Stimulated activated CD8-positive, alpha-beta memory T cell treated with anti-CD3 and anti-CD28 coated beads, Interleukin-15, amount 100 ng/mL, for 48 hours (primary cell): ENCODE results near the gene FAM83B.
"Not testable (repeated sequence)": the region's sequence is repeated elsewhere in the genome, so short reads cannot be mapped to it uniquely, and the experiment has no call there.

Experiments
- DNase-seq, 2 donors: peaks; one replicate each; pipeline ENCODE4 v3.0.0-alpha.2; 2020; ENCODE audit warnings: low read depth in 2 of 2

The FAM83B gene

GRCh38 chr6:54861905-54862616 is 15.5 kb downstream of the FAM83B start:
- DNase-seq: no peak

DNA sequence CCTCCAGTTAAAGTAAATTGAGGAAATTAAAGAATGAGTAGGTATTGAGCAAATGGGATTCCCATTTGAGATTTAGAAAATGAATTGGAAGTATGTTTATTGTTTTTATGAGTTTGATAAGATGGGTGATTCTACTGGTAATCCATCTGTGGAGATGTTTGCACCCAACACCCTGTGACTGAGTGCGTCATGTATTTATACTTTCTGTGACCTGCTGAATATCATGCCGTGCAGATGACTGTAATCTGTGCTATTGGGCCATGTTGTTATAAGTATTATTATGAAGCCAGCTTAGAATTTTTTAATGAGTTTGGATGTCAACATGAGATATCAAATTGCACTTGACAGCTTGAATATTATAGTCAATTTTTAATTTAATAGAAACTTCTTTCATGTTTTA is 17.7 kb downstream of the FAM83B start:
- DNase-seq: no peak

DNA sequence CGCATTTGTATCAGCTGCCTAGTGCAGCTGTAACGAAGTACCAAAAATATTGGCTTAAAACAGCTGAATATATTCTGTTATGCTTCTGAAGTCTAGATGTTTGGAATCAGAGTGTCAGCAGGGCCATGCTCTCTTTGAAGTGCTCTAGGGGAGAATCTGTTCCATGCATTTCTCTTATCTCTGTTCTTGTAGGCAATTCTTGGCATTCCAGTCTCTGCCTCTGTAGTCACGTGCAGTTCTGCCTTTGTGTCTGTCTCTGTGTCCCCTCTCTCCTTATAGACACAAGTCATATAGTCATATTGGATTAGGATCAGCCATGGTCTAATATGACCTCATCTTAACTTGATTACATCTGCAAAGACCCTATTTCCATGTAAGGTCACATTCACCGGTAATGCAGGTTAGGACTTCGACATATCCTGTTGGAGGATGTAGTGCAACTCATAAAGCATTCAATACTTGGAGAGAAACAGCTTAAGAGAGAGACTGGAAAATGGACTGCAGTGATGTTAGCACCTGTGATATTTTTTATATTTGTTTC is 18.6 kb downstream of the FAM83B start:
- DNase-seq: no peak

DNA sequence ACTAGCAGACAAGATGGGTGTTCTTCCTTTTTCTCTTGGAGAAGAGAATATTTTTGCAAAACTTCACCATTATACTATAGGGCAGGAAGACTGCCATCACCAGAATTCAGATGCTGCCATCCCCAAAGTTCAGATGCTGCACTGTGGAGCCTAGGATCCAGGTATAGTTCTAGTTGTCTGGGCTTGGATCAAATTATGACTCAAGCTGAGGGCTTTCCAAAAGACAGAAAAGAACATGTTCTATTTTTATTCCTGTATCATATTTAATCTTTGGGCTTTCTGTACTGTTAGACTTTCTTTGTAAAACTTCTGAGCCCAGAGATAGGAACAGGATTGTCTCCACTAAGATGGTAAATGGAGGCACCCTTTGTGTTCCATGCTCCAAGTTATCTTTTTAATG is 22.0 kb downstream of the FAM83B start:
- DNase-seq: no peak

DNA sequence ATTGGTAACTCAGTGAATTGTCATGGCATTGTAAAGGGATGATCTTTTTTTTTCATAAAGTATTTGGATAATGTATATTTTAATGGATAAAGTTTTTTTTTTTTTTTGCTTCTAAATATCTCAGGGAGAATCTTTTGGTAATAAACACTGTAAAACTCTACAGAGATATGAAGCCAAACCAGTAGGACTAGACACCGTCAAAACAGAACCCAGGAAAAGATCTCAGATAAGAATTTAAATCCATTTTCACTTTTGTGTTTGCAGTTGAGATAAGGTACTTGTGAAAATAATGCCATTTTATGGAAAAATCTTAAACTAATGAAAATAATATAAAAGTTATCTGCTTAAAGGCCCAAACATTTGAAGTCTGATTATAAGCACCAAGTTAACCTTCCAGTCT is 27.0 kb downstream of the FAM83B start:
- DNase-seq: no peak

GRCh38 chr6:54874349-54875048 is 27.9 kb downstream of the FAM83B start:
- DNase-seq: no peak

GRCh38 chr6:54875539-54875938 is 29.0 kb downstream of the FAM83B start:
- no peak for DNase-seq

DNA sequence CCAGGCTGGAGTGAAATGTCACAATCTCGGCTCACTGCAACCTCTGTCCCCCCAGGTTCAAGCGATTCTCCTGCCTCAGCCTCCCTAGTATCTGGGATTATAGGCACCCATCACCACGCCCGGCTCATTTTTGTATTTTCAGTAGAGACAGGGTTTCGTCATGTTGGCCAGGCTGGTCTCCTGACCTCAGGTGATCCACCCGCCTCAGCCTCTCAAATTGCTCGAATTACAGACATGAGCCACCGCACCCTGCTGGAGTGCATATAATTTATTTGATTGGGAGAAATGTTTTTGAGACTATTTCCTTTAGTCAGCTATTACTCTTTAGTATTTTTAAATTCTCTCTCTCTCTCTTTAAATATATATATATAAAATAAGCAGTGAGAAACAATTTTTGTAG is 29.8 kb downstream of the FAM83B start:
- DNase-seq: no peak

DNA sequence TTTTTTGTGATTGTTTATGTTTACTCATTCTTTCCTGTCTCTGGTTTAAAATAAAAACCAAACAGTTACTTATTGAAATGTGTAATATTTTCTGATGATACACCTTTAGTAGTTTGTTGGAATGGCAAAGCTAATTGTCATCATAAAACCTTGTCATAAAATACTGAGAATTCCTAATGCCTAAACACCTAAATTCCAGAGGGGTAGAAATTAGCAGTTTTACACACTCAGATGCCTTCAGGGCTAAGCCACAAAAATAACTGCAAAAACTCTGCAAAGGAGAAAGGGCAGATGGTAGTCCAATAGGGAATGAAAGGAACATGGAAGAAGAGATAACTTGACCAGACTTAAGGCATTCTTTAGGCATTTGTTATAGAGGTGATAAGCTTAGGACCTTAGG is 30.3 kb downstream of the FAM83B start:
- no peak for DNase-seq

- no peak for DNase-seq
These were observed 31.2 kb downstream of the FAM83B start for GRCh38 chr6:54877713-54878317.

DNA sequence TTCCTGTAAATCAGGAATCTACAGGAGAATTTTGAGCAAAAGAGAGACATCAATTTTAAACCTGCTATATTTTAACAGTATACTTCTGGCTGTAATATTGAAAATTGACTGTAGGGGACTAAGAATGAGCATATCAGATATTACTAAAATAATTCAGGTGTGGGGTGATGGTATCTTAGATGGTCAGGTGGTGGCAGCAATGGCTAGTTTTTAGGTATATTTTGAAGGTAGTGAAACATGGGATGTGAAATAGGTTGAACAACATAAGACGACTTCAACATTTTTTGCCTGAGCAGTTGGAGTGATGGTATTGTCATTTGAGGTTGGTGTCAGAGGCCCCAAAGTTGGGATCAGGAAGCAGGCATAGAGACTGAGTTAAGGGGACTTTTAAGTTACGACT is 32.1 kb downstream of the FAM83B start:
- DNase-seq: no peak

GRCh38 chr6:54879188-54879985 is 32.8 kb downstream of the FAM83B start:
- DNase-seq: no peak

DNA sequence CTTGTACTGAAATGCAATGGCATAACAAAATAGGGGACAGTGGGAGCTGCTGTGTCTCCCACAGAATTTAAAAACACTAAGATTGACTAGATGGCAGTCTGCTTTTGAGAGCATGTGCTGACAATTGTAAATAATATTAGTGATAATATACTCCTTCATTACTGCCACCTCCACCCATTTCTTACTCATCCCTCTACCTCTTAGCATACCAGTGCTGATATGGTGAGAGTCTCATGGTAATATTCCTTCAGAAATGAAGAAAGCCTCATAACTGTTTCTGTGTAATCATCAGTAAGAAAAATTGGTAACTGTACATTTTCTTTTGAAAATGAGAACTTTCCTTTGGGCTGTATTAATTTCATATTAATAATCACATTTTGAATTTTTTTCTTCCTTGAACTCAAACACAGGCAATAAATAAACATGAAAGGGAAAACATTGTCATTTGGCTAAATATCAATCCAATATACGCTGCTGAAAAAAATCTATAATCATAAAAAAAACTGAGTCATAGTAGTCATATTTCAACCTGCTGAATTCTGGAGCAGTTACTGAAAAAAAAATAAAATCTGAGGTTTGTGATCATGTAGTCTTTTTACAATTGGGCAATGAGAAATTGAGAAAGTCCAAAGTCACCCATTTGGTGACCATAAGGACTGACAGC is 34.6 kb downstream of the FAM83B start:
- no peak for DNase-seq

GRCh38 chr6:54881891-54882290 is 35.3 kb downstream of the FAM83B start:
- not testable (repeated sequence) for DNase-seq

GRCh38 chr6:54886932-54887584 is 40.5 kb downstream of the FAM83B start:
- DNase-seq: no peak

DNA sequence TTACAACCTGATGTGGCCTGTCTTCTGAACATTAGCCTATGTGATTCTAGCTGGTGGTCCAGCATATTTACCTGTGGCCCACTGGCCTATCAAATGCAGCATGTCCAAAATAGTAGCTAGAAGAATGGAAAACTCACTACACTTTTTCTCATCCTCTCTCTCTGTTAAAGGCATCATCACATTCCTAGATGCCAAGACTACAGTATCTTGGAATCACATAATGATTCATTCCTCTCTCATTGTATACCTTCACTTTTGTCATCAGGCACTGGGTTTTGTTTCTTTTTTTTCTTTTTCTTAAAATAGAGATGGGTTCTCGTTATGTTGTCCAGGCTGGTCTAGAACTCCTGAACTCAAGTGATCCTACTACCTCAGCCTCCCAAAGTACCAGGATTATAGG is 45.0 kb downstream of the FAM83B start:
- no peak for DNase-seq

DNA sequence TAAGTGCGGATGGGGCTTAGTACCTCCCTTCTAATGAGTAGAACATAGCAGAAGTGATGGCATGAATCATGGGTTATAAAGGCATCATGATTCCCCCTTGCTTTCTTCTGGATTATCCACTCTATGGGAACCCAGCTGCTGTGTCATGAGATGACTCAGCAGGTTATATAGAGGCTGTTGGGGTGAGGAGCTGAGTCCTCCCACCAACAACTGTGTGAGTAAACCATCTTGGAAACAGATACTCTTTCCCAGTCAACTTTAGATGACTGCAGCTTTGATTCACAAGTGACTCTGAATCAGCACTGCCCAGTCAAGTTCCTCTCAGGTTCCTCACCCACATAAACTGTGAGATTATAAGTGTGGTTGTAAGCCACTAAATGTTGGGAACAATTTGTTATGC is 46.3 kb downstream of the FAM83B start:
- no peak for DNase-seq

DNA sequence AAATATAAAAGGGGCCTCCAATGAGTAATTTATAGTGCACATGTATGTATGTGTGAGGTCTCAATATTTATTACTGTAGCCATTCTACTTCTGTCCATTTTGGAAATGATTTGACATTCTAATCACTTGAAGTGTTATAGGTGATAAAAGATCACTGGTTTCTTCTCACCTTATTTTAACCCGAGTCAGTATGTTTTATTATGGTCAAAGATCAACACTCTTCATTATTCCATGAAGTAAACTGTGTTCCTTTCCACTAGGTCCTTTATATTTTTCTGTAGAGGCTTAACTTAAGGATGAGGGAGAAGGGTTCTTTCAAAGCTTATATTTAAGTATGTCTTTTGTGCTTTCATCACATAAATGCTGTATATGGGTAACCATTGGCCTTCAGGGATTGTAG is 47.2 kb downstream of the FAM83B start:
- no peak for DNase-seq

- no peak for DNase-seq
These were observed 49.7 kb downstream of the FAM83B start for GRCh38 chr6:54896302-54896701.

DNA sequence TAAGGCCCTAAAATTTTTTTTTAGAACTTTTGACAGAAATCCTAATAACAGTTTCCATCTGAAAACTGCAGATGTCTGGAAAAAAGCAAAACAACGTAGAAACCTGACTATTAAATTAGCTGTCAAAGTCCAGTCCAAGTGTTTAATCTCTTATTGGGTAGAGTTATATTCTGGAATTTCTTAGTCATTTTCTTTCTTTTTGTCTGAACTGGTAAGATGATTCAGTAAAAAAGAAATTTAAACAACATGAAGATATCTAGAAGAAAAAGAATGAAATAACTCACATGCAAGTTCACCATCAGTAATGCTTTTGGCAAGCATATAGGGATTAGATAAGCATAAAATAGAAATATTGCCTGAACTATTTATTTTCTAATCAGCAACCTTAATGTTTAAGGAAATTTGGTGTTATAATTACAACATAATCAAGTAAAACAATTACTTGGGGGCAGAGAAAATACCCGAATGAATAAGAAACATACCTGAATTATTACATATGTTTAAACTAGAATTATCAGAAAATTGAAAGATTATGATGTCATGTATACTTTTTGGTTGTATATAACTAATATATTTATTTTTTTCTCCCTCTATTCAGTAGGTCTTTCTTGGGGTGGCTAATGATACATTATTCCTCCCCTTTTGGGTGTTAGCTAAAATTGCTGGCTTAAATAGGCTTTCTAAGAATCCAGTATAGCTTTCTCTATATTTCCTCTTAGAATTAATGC is 51.1 kb downstream of the FAM83B start:
- DNase-seq: no peak
